Measurements from ENCODE around the gene PPM1B. TPM values are rescaled to one million over a fixed set of nuclear protein-coding genes. Genes with fewer than 3 reads are reported as not detected.

The PPM1B gene
- total and polyA plus RNA-seq, 2 of the 13 experiments (the other 11 are each of a cell fraction or from before 2014, with no cell fraction given) = 24.4 to 25.0 TPM

DNA sequence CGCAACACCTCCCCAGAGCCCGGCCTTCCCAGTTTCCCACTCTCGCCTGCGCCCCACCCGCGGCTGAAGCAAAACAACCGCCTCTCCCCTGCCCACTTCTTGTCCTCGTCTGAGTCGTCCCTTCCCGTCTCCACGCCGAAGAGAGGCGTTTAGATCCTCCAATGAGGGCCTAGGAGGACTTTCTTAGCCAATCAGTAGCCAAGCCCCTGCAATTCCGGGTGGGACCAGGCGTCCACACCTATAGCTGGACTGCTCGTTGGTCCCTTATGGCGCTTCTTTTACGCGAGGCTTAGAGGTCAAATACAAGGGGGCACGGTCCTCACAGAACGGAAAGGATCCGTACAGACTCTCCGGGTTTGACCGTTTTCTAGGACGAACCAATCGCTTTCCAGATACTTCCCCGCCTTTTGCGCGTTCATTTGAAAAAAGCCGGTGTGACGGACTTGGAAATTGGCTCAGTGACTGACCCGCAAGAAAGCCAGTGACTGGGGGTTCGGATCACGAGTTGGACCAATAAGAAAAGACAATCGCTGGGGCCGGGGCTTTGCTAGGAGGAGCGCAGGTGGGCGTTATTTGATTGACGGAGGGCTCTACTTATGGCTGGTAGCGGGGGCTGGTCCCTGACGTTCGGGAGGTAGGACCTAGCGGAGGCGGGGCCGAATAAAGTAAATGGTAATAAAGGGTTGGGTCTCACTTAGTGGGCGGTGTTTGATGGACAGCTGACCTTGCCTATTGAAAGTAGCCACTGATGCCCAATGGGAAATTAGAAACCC, 581 bp upstream of the PPM1B start (continued):
- TF ChIP-seq MAZ (IDR thresholded peaks at IDR 0.05; ENCODE audit: borderline replicate concordance, low read depth, low read length) (peak; percentile 80), MAZ (CRISPR knock-in tag; IDR thresholded peaks at IDR 0.05; ENCODE audit: low read depth) (peak; percentile 67; the same call in 1 of the 2 replicates), FOXP1 (IDR thresholded peaks at IDR 0.05) (no peak), FOXP1 (CRISPR knock-in tag; IDR thresholded peaks at IDR 0.05) (no peak), RAD21 (CRISPR knock-in tag; IDR thresholded peaks at IDR 0.05) (no peak), BRCA1 (CRISPR knock-in tag; IDR thresholded peaks at IDR 0.05) (no peak), FOXK1 (CRISPR knock-in tag; IDR thresholded peaks at IDR 0.05; ENCODE audit: borderline replicate concordance, low read depth) (peak; percentile 75; the same call in 1 of the 2 replicates), NBN (conservative IDR thresholded peaks at IDR 0.05) (no peak), EED (CRISPR knock-in tag; IDR thresholded peaks at IDR 0.05) (no peak), SCMH1 (CRISPR knock-in tag; IDR thresholded peaks at IDR 0.05; ENCODE audit: borderline replicate concordance) (no peak), ZNF891 (CRISPR knock-in tag; IDR thresholded peaks at IDR 0.05) (no peak), RCOR2 (CRISPR knock-in tag; IDR thresholded peaks at IDR 0.05) (no peak), EP300 (IDR thresholded peaks at IDR 0.05; ENCODE audit: low read depth in 2 of 2, low read length in 2 of 2) (peak in 1 of 2 experiments; percentile 16; a peak in 2 of 4 replicates), EP300 (CRISPR knock-in tag; IDR thresholded peaks at IDR 0.05; ENCODE audit: borderline replicate concordance) (peak; percentile 52; the same call in 1 of the 2 replicates), CHD2 (IDR thresholded peaks at IDR 0.05; ENCODE audit: low read depth, low read length) (peak; percentile 66), ZNF160 (CRISPR knock-in tag; IDR thresholded peaks at IDR 0.05) (no peak), ZC3H4 (CRISPR knock-in tag; IDR thresholded peaks at IDR 0.05; ENCODE audit: borderline replicate concordance) (0 out of 2 replicates have a peak, but pooled peaks have one; percentile 37), ZBTB3 (CRISPR knock-in tag; IDR thresholded peaks at IDR 0.05; ENCODE audit: borderline replicate concordance, low read depth) (no peak), KLF6 (CRISPR knock-in tag; IDR thresholded peaks at IDR 0.05) (peak; percentile 44; the same call in 1 of the 2 replicates), HDAC1 (CRISPR knock-in tag; IDR thresholded peaks at IDR 0.05) (peak; percentile 77), ZNF768 (CRISPR knock-in tag; IDR thresholded peaks at IDR 0.05) (peak; percentile 43; the same call in 1 of the 2 replicates)
- TF ChIP-seq, protein P1, sequence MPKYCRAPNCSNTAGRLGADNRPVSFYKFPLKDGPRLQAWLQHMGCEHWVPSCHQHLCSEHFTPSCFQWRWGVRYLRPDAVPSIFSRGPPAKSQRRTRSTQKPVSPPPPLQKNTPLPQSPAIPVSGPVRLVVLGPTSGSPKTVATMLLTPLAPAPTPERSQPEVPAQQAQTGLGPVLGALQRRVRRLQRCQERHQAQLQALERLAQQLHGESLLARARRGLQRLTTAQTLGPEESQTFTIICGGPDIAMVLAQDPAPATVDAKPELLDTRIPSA (CRISPR knock-in tag; IDR thresholded peaks at IDR 0.05; ENCODE audit: borderline replicate concordance) = no peak; the same call in 1 of the 2 replicates
- TF ChIP-seq, protein P2, sequence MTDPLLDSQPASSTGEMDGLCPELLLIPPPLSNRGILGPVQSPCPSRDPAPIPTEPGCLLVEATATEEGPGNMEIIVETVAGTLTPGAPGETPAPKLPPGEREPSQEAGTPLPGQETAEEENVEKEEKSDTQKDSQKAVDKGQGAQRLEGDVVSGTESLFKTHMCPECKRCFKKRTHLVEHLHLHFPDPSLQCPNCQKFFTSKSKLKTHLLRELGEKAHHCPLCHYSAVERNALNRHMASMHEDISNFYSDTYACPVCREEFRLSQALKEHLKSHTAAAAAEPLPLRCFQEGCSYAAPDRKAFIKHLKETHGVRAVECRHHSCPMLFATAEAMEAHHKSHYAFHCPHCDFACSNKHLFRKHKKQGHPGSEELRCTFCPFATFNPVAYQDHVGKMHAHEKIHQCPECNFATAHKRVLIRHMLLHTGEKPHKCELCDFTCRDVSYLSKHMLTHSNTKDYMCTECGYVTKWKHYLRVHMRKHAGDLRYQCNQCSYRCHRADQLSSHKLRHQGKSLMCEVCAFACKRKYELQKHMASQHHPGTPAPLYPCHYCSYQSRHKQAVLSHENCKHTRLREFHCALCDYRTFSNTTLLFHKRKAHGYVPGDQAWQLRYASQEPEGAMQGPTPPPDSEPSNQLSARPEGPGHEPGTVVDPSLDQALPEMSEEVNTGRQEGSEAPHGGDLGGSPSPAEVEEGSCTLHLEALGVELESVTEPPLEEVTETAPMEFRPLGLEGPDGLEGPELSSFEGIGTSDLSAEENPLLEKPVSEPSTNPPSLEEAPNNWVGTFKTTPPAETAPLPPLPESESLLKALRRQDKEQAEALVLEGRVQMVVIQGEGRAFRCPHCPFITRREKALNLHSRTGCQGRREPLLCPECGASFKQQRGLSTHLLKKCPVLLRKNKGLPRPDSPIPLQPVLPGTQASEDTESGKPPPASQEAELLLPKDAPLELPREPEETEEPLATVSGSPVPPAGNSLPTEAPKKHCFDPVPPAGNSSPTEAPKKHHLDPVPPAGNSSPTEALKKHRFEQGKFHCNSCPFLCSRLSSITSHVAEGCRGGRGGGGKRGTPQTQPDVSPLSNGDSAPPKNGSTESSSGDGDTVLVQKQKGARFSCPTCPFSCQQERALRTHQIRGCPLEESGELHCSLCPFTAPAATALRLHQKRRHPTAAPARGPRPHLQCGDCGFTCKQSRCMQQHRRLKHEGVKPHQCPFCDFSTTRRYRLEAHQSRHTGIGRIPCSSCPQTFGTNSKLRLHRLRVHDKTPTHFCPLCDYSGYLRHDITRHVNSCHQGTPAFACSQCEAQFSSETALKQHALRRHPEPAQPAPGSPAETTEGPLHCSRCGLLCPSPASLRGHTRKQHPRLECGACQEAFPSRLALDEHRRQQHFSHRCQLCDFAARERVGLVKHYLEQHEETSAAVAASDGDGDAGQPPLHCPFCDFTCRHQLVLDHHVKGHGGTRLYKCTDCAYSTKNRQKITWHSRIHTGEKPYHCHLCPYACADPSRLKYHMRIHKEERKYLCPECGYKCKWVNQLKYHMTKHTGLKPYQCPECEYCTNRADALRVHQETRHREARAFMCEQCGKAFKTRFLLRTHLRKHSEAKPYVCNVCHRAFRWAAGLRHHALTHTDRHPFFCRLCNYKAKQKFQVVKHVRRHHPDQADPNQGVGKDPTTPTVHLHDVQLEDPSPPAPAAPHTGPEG (CRISPR knock-in tag; IDR thresholded peaks at IDR 0.05) = peak; percentile 55; the same call in 1 of the 2 replicates
- TF ChIP-seq, protein P3, sequence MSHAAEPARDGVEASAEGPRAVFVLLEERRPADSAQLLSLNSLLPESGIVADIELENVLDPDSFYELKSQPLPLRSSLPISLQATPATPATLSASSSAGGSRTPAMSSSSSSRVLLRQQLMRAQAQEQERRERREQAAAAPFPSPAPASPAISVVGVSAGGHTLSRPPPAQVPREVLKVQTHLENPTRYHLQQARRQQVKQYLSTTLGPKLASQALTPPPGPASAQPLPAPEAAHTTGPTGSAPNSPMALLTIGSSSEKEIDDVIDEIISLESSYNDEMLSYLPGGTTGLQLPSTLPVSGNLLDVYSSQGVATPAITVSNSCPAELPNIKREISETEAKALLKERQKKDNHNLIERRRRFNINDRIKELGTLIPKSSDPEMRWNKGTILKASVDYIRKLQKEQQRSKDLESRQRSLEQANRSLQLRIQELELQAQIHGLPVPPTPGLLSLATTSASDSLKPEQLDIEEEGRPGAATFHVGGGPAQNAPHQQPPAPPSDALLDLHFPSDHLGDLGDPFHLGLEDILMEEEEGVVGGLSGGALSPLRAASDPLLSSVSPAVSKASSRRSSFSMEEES (CRISPR knock-in tag; IDR thresholded peaks at IDR 0.05) = peak; percentile 59; the same call in 1 of the 2 replicates
